ENCODE measurements around the gene KCNMA1. TPM values are rescaled to one million over a fixed set of nuclear protein-coding genes. Genes with fewer than 3 reads are reported as not detected.
A peak's percentile ranks its signal among the peaks of the same experiment; 100 is the strongest.

KCNMA1 gene
- polyA plus RNA-seq, 4 donors, result 2.7 to 8.6 (median 7.7) TPM

GRCh38 chr10:77428691-77429395 is 208.8 kb downstream of the KCNMA1 start:
- 63 to 84% (median 71%) methylated on average over 3 of the region's 3 CpGs for WGBS, 3 donors

GRCh38 chr10:77424257-77424656 is 213.4 kb downstream of the KCNMA1 start:
- H3K27ac ChIP-seq (ENCODE audit: low read depth in 1 of 3, low read length in 2 of 3), result no peak overlapping the region
- H3K4me3 ChIP-seq (ENCODE audit: low read depth in 1 of 3, low read length in 3 of 3), result no peak overlapping the region
- H3K36me3 ChIP-seq (ENCODE audit: control insufficient read depth in 3 of 3, insufficient read depth in 2 of 3, low read depth in 1 of 3, low read length in 3 of 3), result no peaks in the 10 kb centered on the region
- no peak for FAIRE-seq
- H3K27me3 ChIP-seq (ENCODE audit: control insufficient read depth in 3 of 3, insufficient read depth in 3 of 3, low read length in 3 of 3), result no peaks in the 10 kb centered on the region
- DNase-seq, result no peak
- H3K9me3 ChIP-seq (ENCODE audit: control insufficient read depth in 2 of 2, insufficient read depth in 1 of 2, low read depth in 1 of 2, low read length in 1 of 2), result no peaks in the 10 kb centered on the region
- no peaks in the 10 kb centered on the region for H3K4me1 ChIP-seq (ENCODE audit: control insufficient read depth in 3 of 3, insufficient read depth in 2 of 3, low read depth in 1 of 3, low read length in 2 of 3)

More at GRCh38 chr10:77428691-77429395, 208.8 kb downstream of the KCNMA1 start:
- Histone ChIP-seq H3K27me3 (ENCODE audit: control insufficient read depth in 3 of 3, insufficient read depth in 3 of 3, low read length in 3 of 3) (no peaks in the 10 kb centered on the region), H3K9me3 (ENCODE audit: control insufficient read depth in 2 of 2, insufficient read depth in 1 of 2, low read depth in 1 of 2, low read length in 1 of 2) (no peaks in the 10 kb centered on the region), H3K36me3 (ENCODE audit: control insufficient read depth in 3 of 3, insufficient read depth in 2 of 3, low read depth in 1 of 3, low read length in 3 of 3) (no peaks in the 10 kb centered on the region), H3K27ac (ENCODE audit: low read depth in 1 of 3, low read length in 2 of 3) (no peak overlapping the region), H3K4me3 (ENCODE audit: low read depth in 1 of 3, low read length in 3 of 3) (no peak overlapping the region), H3K4me1 (ENCODE audit: control insufficient read depth in 3 of 3, insufficient read depth in 2 of 3, low read depth in 1 of 3, low read length in 2 of 3) (peaks cover 0 to 17% (median 0%) of the 10 kb centered on the region in 3 donors)
- DNase-seq (peak; percentile 22 to 47), FAIRE-seq (no peak)

- H3K27me3 ChIP-seq (ENCODE audit: control insufficient read depth in 3 of 3, insufficient read depth in 3 of 3, low read length in 3 of 3), result no peaks in the 10 kb centered on the region
- DNase-seq (no peak), FAIRE-seq (no peak)
- no peaks in the 10 kb centered on the region for H3K4me1 ChIP-seq (ENCODE audit: control insufficient read depth in 3 of 3, insufficient read depth in 2 of 3, low read depth in 1 of 3, low read length in 2 of 3)
- no peaks in the 10 kb centered on the region for H3K9me3 ChIP-seq (ENCODE audit: control insufficient read depth in 2 of 2, insufficient read depth in 1 of 2, low read depth in 1 of 2, low read length in 1 of 2)
- no peak overlapping the region for H3K27ac ChIP-seq (ENCODE audit: low read depth in 1 of 3, low read length in 2 of 3)
- no peaks in the 10 kb centered on the region for H3K36me3 ChIP-seq (ENCODE audit: control insufficient read depth in 3 of 3, insufficient read depth in 2 of 3, low read depth in 1 of 3, low read length in 3 of 3)
- WGBS, 3 donors, result 58 to 66% (median 62%) methylated on average over 5 of the region's 5 CpGs
- H3K4me3 ChIP-seq (ENCODE audit: low read depth in 1 of 3, low read length in 3 of 3), result no peak overlapping the region
Measured at GRCh38 chr10:77422491-77423338, 214.9 kb downstream of the KCNMA1 start.

DNA sequence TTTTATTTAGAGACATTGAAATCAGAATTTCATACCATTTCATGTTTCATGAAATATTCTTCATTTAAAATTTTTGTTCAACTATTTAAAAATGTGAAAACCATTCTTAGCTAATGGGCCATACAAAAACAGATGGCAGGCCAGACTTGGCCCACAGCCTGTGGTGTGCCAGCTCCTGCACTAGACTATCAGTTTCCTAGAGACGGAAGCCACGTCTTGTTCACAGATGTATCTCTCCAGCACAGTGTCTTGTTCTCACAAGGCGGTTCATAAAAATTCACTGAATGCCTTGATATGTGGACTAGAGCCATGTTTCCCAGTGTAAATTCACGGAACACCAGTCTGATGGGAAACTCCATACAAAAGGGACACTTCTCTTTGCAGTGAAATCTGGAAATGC is 216.0 kb downstream of the KCNMA1 start:
- DNase-seq, result no peak

GRCh38 chr10:77420947-77421523 is 216.6 kb downstream of the KCNMA1 start:
- 78 to 96% (median 90%) methylated on average over 2 of the region's 2 CpGs for WGBS, 3 donors
- Histone ChIP-seq H3K4me3 (ENCODE audit: low read depth in 1 of 3, low read length in 3 of 3) (no peak overlapping the region), H3K4me1 (ENCODE audit: control insufficient read depth in 3 of 3, insufficient read depth in 2 of 3, low read depth in 1 of 3, low read length in 2 of 3) (peaks cover 0 to 3% (median 0%) of the 10 kb centered on the region in 3 donors), H3K27me3 (ENCODE audit: control insufficient read depth in 3 of 3, insufficient read depth in 3 of 3, low read length in 3 of 3) (no peaks in the 10 kb centered on the region), H3K36me3 (ENCODE audit: control insufficient read depth in 3 of 3, insufficient read depth in 2 of 3, low read depth in 1 of 3, low read length in 3 of 3) (no peaks in the 10 kb centered on the region), H3K9me3 (ENCODE audit: control insufficient read depth in 2 of 2, insufficient read depth in 1 of 2, low read depth in 1 of 2, low read length in 1 of 2) (no peaks in the 10 kb centered on the region), H3K27ac (ENCODE audit: low read depth in 1 of 3, low read length in 2 of 3) (no peak overlapping the region)
- FAIRE-seq (no peak), DNase-seq (no peak)

More for the DNA sequence above, 216.0 kb downstream of the KCNMA1 start:
- Histone ChIP-seq H3K4me3 (ENCODE audit: low read depth in 1 of 3, low read length in 3 of 3) (no peak overlapping the region), H3K4me1 (ENCODE audit: control insufficient read depth in 3 of 3, insufficient read depth in 2 of 3, low read depth in 1 of 3, low read length in 2 of 3) (peaks cover 0 to 3% (median 0%) of the 10 kb centered on the region in 3 donors), H3K27me3 (ENCODE audit: control insufficient read depth in 3 of 3, insufficient read depth in 3 of 3, low read length in 3 of 3) (no peaks in the 10 kb centered on the region), H3K36me3 (ENCODE audit: control insufficient read depth in 3 of 3, insufficient read depth in 2 of 3, low read depth in 1 of 3, low read length in 3 of 3) (no peaks in the 10 kb centered on the region), H3K9me3 (ENCODE audit: control insufficient read depth in 2 of 2, insufficient read depth in 1 of 2, low read depth in 1 of 2, low read length in 1 of 2) (no peaks in the 10 kb centered on the region), H3K27ac (ENCODE audit: low read depth in 1 of 3, low read length in 2 of 3) (no peak overlapping the region)
- 83 to 89% (median 83%) methylated on average over 4 of the region's 4 CpGs for WGBS, 3 donors
- FAIRE-seq, result no peak

- peaks cover 0 to 3% (median 0%) of the 10 kb centered on the region in 3 donors for H3K4me1 ChIP-seq (ENCODE audit: control insufficient read depth in 3 of 3, insufficient read depth in 2 of 3, low read depth in 1 of 3, low read length in 2 of 3)
- WGBS, 3 donors, result 85 to 92% (median 92%) methylated on average over 2 of the region's 2 CpGs
- FAIRE-seq, result no peak
Measured at GRCh38 chr10:77419979-77420378, 217.6 kb downstream of the KCNMA1 start.

GRCh38 chr10:77419056-77419455 is 218.6 kb downstream of the KCNMA1 start:
- H3K27me3 ChIP-seq (ENCODE audit: control insufficient read depth in 3 of 3, insufficient read depth in 3 of 3, low read length in 3 of 3), result no peaks in the 10 kb centered on the region
- 85 to 92% (median 88%) methylated on average over 5 of the region's 5 CpGs for WGBS, 3 donors
- no peak for FAIRE-seq
- no peaks in the 10 kb centered on the region for H3K36me3 ChIP-seq (ENCODE audit: control insufficient read depth in 3 of 3, insufficient read depth in 2 of 3, low read depth in 1 of 3, low read length in 3 of 3)
- H3K4me1 ChIP-seq (ENCODE audit: control insufficient read depth in 3 of 3, insufficient read depth in 2 of 3, low read depth in 1 of 3, low read length in 2 of 3), result peaks cover 0 to 3% (median 0%) of the 10 kb centered on the region in 3 donors
- no peaks in the 10 kb centered on the region for H3K9me3 ChIP-seq (ENCODE audit: control insufficient read depth in 2 of 2, insufficient read depth in 1 of 2, low read depth in 1 of 2, low read length in 1 of 2)
- H3K27ac ChIP-seq (ENCODE audit: low read depth in 1 of 3, low read length in 2 of 3), result peak overlapping the region in 2 of 3 donors; percentile 14 to 17
- no peak overlapping the region for H3K4me3 ChIP-seq (ENCODE audit: low read depth in 1 of 3, low read length in 3 of 3)
- DNase-seq, result no peak

More at GRCh38 chr10:77419979-77420378, 217.6 kb downstream of the KCNMA1 start:
- H3K36me3 ChIP-seq (ENCODE audit: control insufficient read depth in 3 of 3, insufficient read depth in 2 of 3, low read depth in 1 of 3, low read length in 3 of 3), result no peaks in the 10 kb centered on the region
- H3K4me3 ChIP-seq (ENCODE audit: low read depth in 1 of 3, low read length in 3 of 3), result no peak overlapping the region
- no peaks in the 10 kb centered on the region for H3K9me3 ChIP-seq (ENCODE audit: control insufficient read depth in 2 of 2, insufficient read depth in 1 of 2, low read depth in 1 of 2, low read length in 1 of 2)
- no peak overlapping the region for H3K27ac ChIP-seq (ENCODE audit: low read depth in 1 of 3, low read length in 2 of 3)
- no peak for DNase-seq
- H3K27me3 ChIP-seq (ENCODE audit: control insufficient read depth in 3 of 3, insufficient read depth in 3 of 3, low read length in 3 of 3), result no peaks in the 10 kb centered on the region

GRCh38 chr10:77417806-77418640 is 219.6 kb downstream of the KCNMA1 start:
- WGBS, 3 donors, result 65 to 73% (median 72%) methylated on average over 11 of the region's 11 CpGs
- DNase-seq (peak; percentile 19 to 85), FAIRE-seq (no peak)

More at GRCh38 chr10:77417806-77418640, 219.6 kb downstream of the KCNMA1 start:
- H3K27me3 ChIP-seq (ENCODE audit: control insufficient read depth in 3 of 3, insufficient read depth in 3 of 3, low read length in 3 of 3), result no peaks in the 10 kb centered on the region
- no peak overlapping the region for H3K4me3 ChIP-seq (ENCODE audit: low read depth in 1 of 3, low read length in 3 of 3)
- peaks cover 0 to 3% (median 0%) of the 10 kb centered on the region in 3 donors for H3K4me1 ChIP-seq (ENCODE audit: control insufficient read depth in 3 of 3, insufficient read depth in 2 of 3, low read depth in 1 of 3, low read length in 2 of 3)
- H3K27ac ChIP-seq (ENCODE audit: low read depth in 1 of 3, low read length in 2 of 3), result peak overlapping the region in 2 of 3 donors; percentile 26 to 43
- no peaks in the 10 kb centered on the region for H3K9me3 ChIP-seq (ENCODE audit: control insufficient read depth in 2 of 2, insufficient read depth in 1 of 2, low read depth in 1 of 2, low read length in 1 of 2)
- H3K36me3 ChIP-seq (ENCODE audit: control insufficient read depth in 3 of 3, insufficient read depth in 2 of 3, low read depth in 1 of 3, low read length in 3 of 3), result no peaks in the 10 kb centered on the region

Data from small intestine (tissue), 7 donors.